Endothelial cell of umbilical vein (primary cell): Measurements from ENCODE around the gene MTERF1. TPM values are rescaled to one million over a fixed set of nuclear protein-coding genes. Genes with fewer than 3 reads are reported as not detected.

Experiments
- BruUV-seq: library from RNA; stranded (reverse); fragments of 400-500 nt; replicated peaks from 2 replicates; lab custom pipeline; 2021; lab: Mats Ljungman, UMichigan
- CTCF ChIA-PET: fragments of 300-600, 350-600 bp; sonication (Branson Sonifier 250); formaldehyde crosslinking; loops from one replicate; lab custom pipeline; 2021; ENCODE audit warnings: antibody characterized with exemption, inconsistent platforms; lab: Charles Lee
- POLR2A ChIA-PET: fragments of 300-600, 350-600 bp; sonication (Branson Sonifier 250); formaldehyde crosslinking; loops from one replicate; lab custom pipeline; 2021; ENCODE audit warnings: antibody characterized with exemption, inconsistent platforms; lab: Charles Lee
- DNase-seq: peaks from one replicate; pipeline ENCODE4 v3.0.0-alpha.2; 2011; ENCODE audit warnings: low read depth, low spot score
- FAIRE-seq: peaks from 2 replicates; lab custom pipeline; 2011; peaks lifted over from hg19 to GRCh38; lab: Jason Lieb, UNC
- H2AFZ ChIP-seq: 2 replicates; pipeline ENCODE4 v1.6.0; 2012; ENCODE audit warnings: low read depth, low read length, control low read depth, inconsistent platforms
- H3K27ac ChIP-seq: 2 replicates; pipeline ENCODE4 v1.5.1; 2011; ENCODE audit warnings: low read depth, mild to moderate bottlenecking, control low read depth, low read length, moderate library complexity; ENCODE audit not compliant: insufficient read depth
- H3K27me3 ChIP-seq, 2 experiments: 2 replicates each; pipeline versions ENCODE4 v1.6.0 to v1.6.1; 2011; ENCODE audit warnings: low read length in 2 of 2, mixed read lengths in 1 of 2; ENCODE audit not compliant: control insufficient read depth in 2 of 2, insufficient read depth in 2 of 2
- H3K36me3 ChIP-seq, 2 experiments: 2 replicates in 1 of 2; 3 replicates in 1 of 2; pipeline ENCODE4 v1.5.1; 2011; ENCODE audit warnings: low read length in 2 of 2, mild to moderate bottlenecking in 1 of 2, moderate library complexity in 1 of 2; ENCODE audit not compliant: control insufficient read depth in 2 of 2, insufficient read depth in 2 of 2; ENCODE audit errors: extremely low read depth in 1 of 2
- H3K4me1 ChIP-seq: 3 replicates; pipeline ENCODE4 v1.5.1; 2011; ENCODE audit warnings: mild to moderate bottlenecking, low read length; ENCODE audit not compliant: control insufficient read depth, insufficient read depth; ENCODE audit errors: extremely low read depth
- H3K4me2 ChIP-seq: 2 replicates; pipeline ENCODE4 v1.6.1; 2011; ENCODE audit warnings: low read length, control low read depth, mixed read lengths; ENCODE audit not compliant: insufficient read depth
- H3K4me3 ChIP-seq, 3 experiments: fragments of 200-600 bp in 1 of 3; sonication (generic), shearing (Covaris generic) in 1 of 3; replicated peaks in 1 of 3; 2 replicates each; pipeline ENCODE4 v1.5.1; 2011 to 2016; ENCODE audit warnings: control low read depth in 3 of 3, low read length in 3 of 3, mild to moderate bottlenecking in 2 of 3, inconsistent platforms in 1 of 3, low read depth in 1 of 3, moderate library complexity in 1 of 3; ENCODE audit not compliant: insufficient read depth in 1 of 3
- H3K79me2 ChIP-seq: 2 replicates; pipeline ENCODE4 v1.6.0; 2012; ENCODE audit warnings: low read length, inconsistent platforms; ENCODE audit not compliant: control insufficient read depth, insufficient read depth
- H3K9ac ChIP-seq: replicated peaks from 2 replicates; pipeline ENCODE3; 2011; ENCODE audit warnings: low read length, control low read depth; ENCODE audit not compliant: insufficient read depth; ENCODE audit errors: extremely low read depth
- H3K9me1 ChIP-seq: replicated peaks from 3 replicates; pipeline ENCODE4 v1.6.0; 2011; ENCODE audit warnings: mild to moderate bottlenecking, low read length; ENCODE audit not compliant: control insufficient read depth, insufficient read depth; ENCODE audit errors: extremely low read depth
- H3K9me3 ChIP-seq: replicated peaks from 2 replicates; pipeline ENCODE4 v1.5.1; 2012; ENCODE audit warnings: low read length, inconsistent platforms; ENCODE audit not compliant: control insufficient read depth, insufficient read depth
- H4K20me1 ChIP-seq: replicated peaks from 2 replicates; pipeline ENCODE3; 2011; ENCODE audit warnings: mild to moderate bottlenecking, low read length; ENCODE audit not compliant: control insufficient read depth, insufficient read depth; ENCODE audit errors: extremely low read depth
- EZH2 ChIP-seq: IDR thresholded peaks from 2 replicates; pipeline ENCODE4 v1.6.1; 2012; ENCODE audit warnings: borderline replicate concordance, low read depth, mild to moderate bottlenecking, moderate library complexity, low read length, inconsistent platforms; ENCODE audit not compliant: severe bottlenecking
- FOS ChIP-seq: IDR thresholded peaks from 2 replicates; pipeline ENCODE4 v1.6.1; 2011; ENCODE audit warnings: mild to moderate bottlenecking, low read length, moderate library complexity, borderline replicate concordance; ENCODE audit not compliant: insufficient read depth
- GATA2 ChIP-seq: IDR thresholded peaks from 2 replicates; pipeline ENCODE4 v1.7.0; 2011; ENCODE audit warnings: low read depth, mild to moderate bottlenecking, moderate library complexity, mixed read lengths, low read length; ENCODE audit not compliant: insufficient read length, insufficient read depth
- JUN ChIP-seq: IDR thresholded peaks from 2 replicates; pipeline ENCODE4 v1.6.1; 2011; ENCODE audit warnings: borderline replicate concordance, low read depth; ENCODE audit not compliant: insufficient read length, insufficient read depth
- MYC ChIP-seq: IDR thresholded peaks from one replicate; pipeline ENCODE4 v1.6.1; 2011; ENCODE audit warnings: mild to moderate bottlenecking, low read depth, low read length
- POLR2A ChIP-seq: IDR thresholded peaks from 2 replicates; pipeline ENCODE4 v1.6.1; 2012; ENCODE audit warnings: low read depth, mild to moderate bottlenecking, control low read depth, low read length
- POLR2AphosphoS5 ChIP-seq: IDR thresholded peaks from 2 replicates; pipeline ENCODE4 v1.6.1; 2012; ENCODE audit warnings: low read depth, mild to moderate bottlenecking, control low read depth, low read length, moderate library complexity; ENCODE audit not compliant: insufficient read depth
- dilution Hi-C: fragments of 300-500 bp; cut with MboI; formaldehyde crosslinking; loops from one replicate; pipeline ENCODE4 v1.15.0; 2019; ENCODE audit warnings: low sequenced_read_pairs; ENCODE audit not compliant: extremely low pct_ligation_motif_present
- intact Hi-C: fragments of 100-400 bp; cut with micrococcal nuclease; formaldehyde crosslinking; loops from one replicate; pipeline ENCODE4 v1.10.0; 2022
- polyA plus RNA-seq, 4 experiments: library from polyadenylated mRNA; depleted of rRNA in 3 of 4; stranded (reverse) in 3 of 4; unstranded in 1 of 4; fragments of >200 nt; gene quantifications; 2 replicates each; pipeline versions ENCODE4 v1.2.1 to v1.2.3, GENCODE V29; 2011 to 2012; ENCODE audit warnings: missing spikeins in 1 of 4
- total RNA-seq: library from RNA; stranded (reverse); gene quantifications from 2 replicates; pipeline ENCODE4 v1.2.3, GENCODE V29; 2021
- TF ChIP-seq, protein P1 (sequence below), 2 donors: IDR thresholded peaks; 1 replicate in 1 of 2; 2 replicates in 1 of 2; pipeline ENCODE4 v1.5.1; 2011; ENCODE audit warnings: low read length in 2 of 2, mild to moderate bottlenecking in 2 of 2, moderate library complexity in 2 of 2, control low read depth in 1 of 2, inconsistent platforms in 1 of 2, low read depth in 1 of 2; ENCODE audit not compliant: insufficient read depth in 1 of 2; ENCODE audit errors: extremely low read depth in 1 of 2
- TF ChIP-seq, protein P2 (sequence below): IDR thresholded peaks from 2 replicates; pipeline ENCODE4 v1.6.1; 2011; ENCODE audit not compliant: insufficient read depth, insufficient read length

Gene MTERF1
- total and polyA plus RNA-seq, 2 donors (not counting 3 experiments of a cell fraction or from before 2014, with no cell fraction given), result 3.1 to 10.2 TPM

DNA sequence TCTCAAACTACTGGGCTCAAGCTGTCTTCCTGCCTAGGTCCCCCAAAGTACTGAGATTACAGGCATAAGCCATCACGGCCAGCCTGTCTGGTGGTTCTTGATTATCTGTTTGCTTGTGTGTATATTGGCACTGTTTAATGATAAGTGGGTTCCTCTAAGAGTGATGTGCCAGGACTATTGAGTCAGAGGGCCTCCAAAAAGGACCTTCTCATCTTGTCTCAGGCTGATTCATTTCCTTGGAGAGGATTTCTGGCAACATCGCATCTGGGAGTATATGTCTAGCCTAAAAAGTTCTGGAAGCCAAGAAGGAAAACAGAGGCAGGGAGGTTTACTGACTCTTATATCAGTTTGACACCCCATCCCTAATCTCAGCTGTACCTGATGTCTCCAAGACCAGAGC, 33.1 kb upstream of the MTERF1 start:
- H3K4me3 ChIP-seq, result no peak overlapping the region
- no peak for DNase-seq
- intact Hi-C loops (no loop called here), dilution Hi-C loops (no loop called here)
- CTCF ChIA-PET, result interaction anchor here (1.2 kb wide), 1 partner anchor 33 kb away, joined by 3 read pairs; no protein-coding TSS in a partner anchor
- H3K36me3 ChIP-seq, result no peaks in the 10 kb centered on the region
- H3K9ac ChIP-seq, result no peak overlapping the region
- POLR2A ChIA-PET, result no interaction called here
- no peak for FAIRE-seq
- no peaks in the 10 kb centered on the region for H3K79me2 ChIP-seq
- peaks cover 2 to 3% of the 10 kb centered on the region in 2 experiments for H3K27me3 ChIP-seq
- H3K9me3 ChIP-seq, result no peaks in the 10 kb centered on the region
- no peaks in the 10 kb centered on the region for H3K4me1 ChIP-seq
- no peak overlapping the region for H3K4me2 ChIP-seq
- no peak for TF ChIP-seq POLR2AphosphoS5
- TF ChIP-seq, protein P1, sequence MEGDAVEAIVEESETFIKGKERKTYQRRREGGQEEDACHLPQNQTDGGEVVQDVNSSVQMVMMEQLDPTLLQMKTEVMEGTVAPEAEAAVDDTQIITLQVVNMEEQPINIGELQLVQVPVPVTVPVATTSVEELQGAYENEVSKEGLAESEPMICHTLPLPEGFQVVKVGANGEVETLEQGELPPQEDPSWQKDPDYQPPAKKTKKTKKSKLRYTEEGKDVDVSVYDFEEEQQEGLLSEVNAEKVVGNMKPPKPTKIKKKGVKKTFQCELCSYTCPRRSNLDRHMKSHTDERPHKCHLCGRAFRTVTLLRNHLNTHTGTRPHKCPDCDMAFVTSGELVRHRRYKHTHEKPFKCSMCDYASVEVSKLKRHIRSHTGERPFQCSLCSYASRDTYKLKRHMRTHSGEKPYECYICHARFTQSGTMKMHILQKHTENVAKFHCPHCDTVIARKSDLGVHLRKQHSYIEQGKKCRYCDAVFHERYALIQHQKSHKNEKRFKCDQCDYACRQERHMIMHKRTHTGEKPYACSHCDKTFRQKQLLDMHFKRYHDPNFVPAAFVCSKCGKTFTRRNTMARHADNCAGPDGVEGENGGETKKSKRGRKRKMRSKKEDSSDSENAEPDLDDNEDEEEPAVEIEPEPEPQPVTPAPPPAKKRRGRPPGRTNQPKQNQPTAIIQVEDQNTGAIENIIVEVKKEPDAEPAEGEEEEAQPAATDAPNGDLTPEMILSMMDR (IDR thresholded peaks at IDR 0.05; ENCODE audit: extremely low read depth in 1 of 2, insufficient read depth in 1 of 2, low read depth in 1 of 2, low read length in 2 of 2), result no peak
- no peak for TF ChIP-seq FOS
- TF ChIP-seq GATA2, result no peak
- TF ChIP-seq, protein P2, sequence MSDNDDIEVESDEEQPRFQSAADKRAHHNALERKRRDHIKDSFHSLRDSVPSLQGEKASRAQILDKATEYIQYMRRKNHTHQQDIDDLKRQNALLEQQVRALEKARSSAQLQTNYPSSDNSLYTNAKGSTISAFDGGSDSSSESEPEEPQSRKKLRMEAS, result no peak
- TF ChIP-seq MYC, result no peak
- TF ChIP-seq POLR2A, result no peak
- TF ChIP-seq EZH2, result no peak
- TF ChIP-seq JUN, result no peak
- no TSS peak for BruUV-seq
- no peak overlapping the region for H2AFZ ChIP-seq
- no peaks in the 10 kb centered on the region for H4K20me1 ChIP-seq
- no peak overlapping the region for H3K27ac ChIP-seq
- H3K9me1 ChIP-seq, result no peaks in the 10 kb centered on the region
